ENCODE data around the gene SYNPR.

- TF ChIP-seq, protein P1, sequence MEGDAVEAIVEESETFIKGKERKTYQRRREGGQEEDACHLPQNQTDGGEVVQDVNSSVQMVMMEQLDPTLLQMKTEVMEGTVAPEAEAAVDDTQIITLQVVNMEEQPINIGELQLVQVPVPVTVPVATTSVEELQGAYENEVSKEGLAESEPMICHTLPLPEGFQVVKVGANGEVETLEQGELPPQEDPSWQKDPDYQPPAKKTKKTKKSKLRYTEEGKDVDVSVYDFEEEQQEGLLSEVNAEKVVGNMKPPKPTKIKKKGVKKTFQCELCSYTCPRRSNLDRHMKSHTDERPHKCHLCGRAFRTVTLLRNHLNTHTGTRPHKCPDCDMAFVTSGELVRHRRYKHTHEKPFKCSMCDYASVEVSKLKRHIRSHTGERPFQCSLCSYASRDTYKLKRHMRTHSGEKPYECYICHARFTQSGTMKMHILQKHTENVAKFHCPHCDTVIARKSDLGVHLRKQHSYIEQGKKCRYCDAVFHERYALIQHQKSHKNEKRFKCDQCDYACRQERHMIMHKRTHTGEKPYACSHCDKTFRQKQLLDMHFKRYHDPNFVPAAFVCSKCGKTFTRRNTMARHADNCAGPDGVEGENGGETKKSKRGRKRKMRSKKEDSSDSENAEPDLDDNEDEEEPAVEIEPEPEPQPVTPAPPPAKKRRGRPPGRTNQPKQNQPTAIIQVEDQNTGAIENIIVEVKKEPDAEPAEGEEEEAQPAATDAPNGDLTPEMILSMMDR (IDR thresholded peaks at IDR 0.05), result no peak
- TF ChIP-seq POLR2A (IDR thresholded peaks at IDR 0.05), result no peak
- no peak for TF ChIP-seq POLR2AphosphoS5 (IDR thresholded peaks at IDR 0.05)
These were observed 127.8 kb downstream of the SYNPR start for GRCh38 chr3:63405882-63406281.
